AG08395 (cell line): ENCODE results near the gene ZNF24.
A peak's percentile ranks its signal among the peaks of the same experiment; 100 is the strongest.

Experiments used
- DNase-seq: peaks from one replicate; pipeline ENCODE4 v3.0.0; 2012; ENCODE audit warnings: mixed read lengths, low spot score

The ZNF24 gene

GRCh38 chr18:35343936-35344735 lies at the start of gene ZNF24:
TSS of gene ZNF24 (minus strand) at chr18:35344420. CDS start at chr18:35340650, 3,770 bp downstream.
- peak; percentile 98 for DNase-seq

- DNase-seq, result no peak
These were observed 49.5 kb upstream of the ZNF24 start for GRCh38 chr18:35393716-35394115.

GRCh38 chr18:35392375-35392774 lies 48.2 kb upstream of the ZNF24 start:
- DNase-seq, result no peak

GRCh38 chr18:35390951-35391700 lies 46.9 kb upstream of the ZNF24 start:
- no peak for DNase-seq

GRCh38 chr18:35389095-35389618 lies 44.9 kb upstream of the ZNF24 start:
- DNase-seq, result peak; percentile 54

- DNase-seq, result no peak
These were observed 42.9 kb upstream of the ZNF24 start for GRCh38 chr18:35387152-35387571.

GRCh38 chr18:35386600-35387100 lies 42.4 kb upstream of the ZNF24 start:
- peak; percentile 80 for DNase-seq

- DNase-seq, result no peak
These were observed 38.9 kb upstream of the ZNF24 start for GRCh38 chr18:35383136-35383535.

GRCh38 chr18:35379421-35379820 lies 35.2 kb upstream of the ZNF24 start:
- no peak for DNase-seq

GRCh38 chr18:35378574-35378896 lies 34.3 kb upstream of the ZNF24 start:
- no peak for DNase-seq

GRCh38 chr18:35377875-35378573 lies 33.8 kb upstream of the ZNF24 start:
- no peak for DNase-seq

GRCh38 chr18:35376742-35377695 lies 32.8 kb upstream of the ZNF24 start, which contains the start of gene ZNF396:
TSS of gene ZNF396 (minus strand) at chr18:35377337. CDS start at chr18:35374292, 3,045 bp downstream.
- peak; percentile 75 for DNase-seq

- no peak for DNase-seq
These were observed 32.1 kb upstream of the ZNF24 start for GRCh38 chr18:35376393-35376741.

GRCh38 chr18:35374708-35375107 lies 30.5 kb upstream of the ZNF24 start:
- DNase-seq, result no peak

GRCh38 chr18:35371412-35372195 lies 27.4 kb upstream of the ZNF24 start:
- DNase-seq, result peak; percentile 80

GRCh38 chr18:35369126-35369525 lies 24.9 kb upstream of the ZNF24 start:
- DNase-seq, result no peak

GRCh38 chr18:35368595-35368994 lies 24.4 kb upstream of the ZNF24 start:
- DNase-seq, result no peak

GRCh38 chr18:35362531-35362930 lies 18.3 kb upstream of the ZNF24 start:
- no peak for DNase-seq

GRCh38 chr18:35361570-35362321 lies 17.5 kb upstream of the ZNF24 start:
- DNase-seq, result no peak
